ENCODE measurements around the gene PGAM2. TPM values are rescaled to one million over a fixed set of nuclear protein-coding genes. Genes with fewer than 3 reads are reported as not detected.

Gene PGAM2
- total RNA-seq, 4 donors from 2014 or later: 2.3 to 5.0 TPM; not detected in 2

- H3K27me3 ChIP-seq: no peaks in the 10 kb centered on the region
- TF ChIP-seq POLR2A (IDR thresholded peaks at IDR 0.05) (no peak), POLR2AphosphoS5 (IDR thresholded peaks at IDR 0.05) (no peak), EP300 (IDR thresholded peaks at IDR 0.05) (no peak)
- TF ChIP-seq, protein P1, sequence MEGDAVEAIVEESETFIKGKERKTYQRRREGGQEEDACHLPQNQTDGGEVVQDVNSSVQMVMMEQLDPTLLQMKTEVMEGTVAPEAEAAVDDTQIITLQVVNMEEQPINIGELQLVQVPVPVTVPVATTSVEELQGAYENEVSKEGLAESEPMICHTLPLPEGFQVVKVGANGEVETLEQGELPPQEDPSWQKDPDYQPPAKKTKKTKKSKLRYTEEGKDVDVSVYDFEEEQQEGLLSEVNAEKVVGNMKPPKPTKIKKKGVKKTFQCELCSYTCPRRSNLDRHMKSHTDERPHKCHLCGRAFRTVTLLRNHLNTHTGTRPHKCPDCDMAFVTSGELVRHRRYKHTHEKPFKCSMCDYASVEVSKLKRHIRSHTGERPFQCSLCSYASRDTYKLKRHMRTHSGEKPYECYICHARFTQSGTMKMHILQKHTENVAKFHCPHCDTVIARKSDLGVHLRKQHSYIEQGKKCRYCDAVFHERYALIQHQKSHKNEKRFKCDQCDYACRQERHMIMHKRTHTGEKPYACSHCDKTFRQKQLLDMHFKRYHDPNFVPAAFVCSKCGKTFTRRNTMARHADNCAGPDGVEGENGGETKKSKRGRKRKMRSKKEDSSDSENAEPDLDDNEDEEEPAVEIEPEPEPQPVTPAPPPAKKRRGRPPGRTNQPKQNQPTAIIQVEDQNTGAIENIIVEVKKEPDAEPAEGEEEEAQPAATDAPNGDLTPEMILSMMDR (IDR thresholded peaks at IDR 0.05): no peak
- DNase-seq (ENCODE audit: low spot score in 2 of 2): no peak
- H3K4me3 ChIP-seq: no peak overlapping the region
- 87% methylated on average over 21 of the region's 41 CpGs for WGBS
- peaks cover 9% of the 10 kb centered on the region for H3K4me1 ChIP-seq
- peaks cover 90% of the 10 kb centered on the region for H3K36me3 ChIP-seq
- no peak overlapping the region for H3K27ac ChIP-seq
- no peaks in the 10 kb centered on the region for H3K9me3 ChIP-seq
These were observed 47.0 kb upstream of the PGAM2 start for GRCh38 chr7:44112231-44112996.

DNA sequence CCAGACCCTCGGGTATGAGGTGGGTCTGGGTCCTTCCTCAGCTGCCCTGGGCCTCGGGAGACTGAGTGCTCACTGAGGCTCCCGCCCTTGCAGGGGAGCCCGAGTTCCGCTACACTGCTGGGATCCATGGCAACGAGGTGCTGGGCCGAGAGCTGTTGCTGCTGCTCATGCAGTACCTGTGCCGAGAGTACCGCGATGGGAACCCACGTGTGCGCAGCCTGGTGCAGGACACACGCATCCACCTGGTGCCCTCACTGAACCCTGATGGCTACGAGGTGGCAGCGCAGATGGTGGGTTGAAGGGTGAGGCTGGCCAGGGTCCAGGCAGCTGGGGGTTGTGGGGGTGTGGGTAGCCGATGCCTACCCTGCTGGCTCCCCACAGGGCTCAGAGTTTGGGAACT, 46.4 kb upstream of the PGAM2 start:
- Histone ChIP-seq H3K9me3 (no peaks in the 10 kb centered on the region), H3K27ac (no peak overlapping the region), H3K4me1 (peaks cover 16% of the 10 kb centered on the region), H3K4me3 (no peak overlapping the region), H3K27me3 (no peaks in the 10 kb centered on the region), H3K36me3 (peaks cover 85% of the 10 kb centered on the region)
- WGBS: 86% methylated on average over 8 of the region's 16 CpGs
- TF ChIP-seq EP300 (IDR thresholded peaks at IDR 0.05) (no peak), POLR2A (IDR thresholded peaks at IDR 0.05) (no peak), POLR2AphosphoS5 (IDR thresholded peaks at IDR 0.05) (no peak)
- TF ChIP-seq, protein P1 (IDR thresholded peaks at IDR 0.05): no peak
- DNase-seq (ENCODE audit: low spot score in 2 of 2): no peak

DNA sequence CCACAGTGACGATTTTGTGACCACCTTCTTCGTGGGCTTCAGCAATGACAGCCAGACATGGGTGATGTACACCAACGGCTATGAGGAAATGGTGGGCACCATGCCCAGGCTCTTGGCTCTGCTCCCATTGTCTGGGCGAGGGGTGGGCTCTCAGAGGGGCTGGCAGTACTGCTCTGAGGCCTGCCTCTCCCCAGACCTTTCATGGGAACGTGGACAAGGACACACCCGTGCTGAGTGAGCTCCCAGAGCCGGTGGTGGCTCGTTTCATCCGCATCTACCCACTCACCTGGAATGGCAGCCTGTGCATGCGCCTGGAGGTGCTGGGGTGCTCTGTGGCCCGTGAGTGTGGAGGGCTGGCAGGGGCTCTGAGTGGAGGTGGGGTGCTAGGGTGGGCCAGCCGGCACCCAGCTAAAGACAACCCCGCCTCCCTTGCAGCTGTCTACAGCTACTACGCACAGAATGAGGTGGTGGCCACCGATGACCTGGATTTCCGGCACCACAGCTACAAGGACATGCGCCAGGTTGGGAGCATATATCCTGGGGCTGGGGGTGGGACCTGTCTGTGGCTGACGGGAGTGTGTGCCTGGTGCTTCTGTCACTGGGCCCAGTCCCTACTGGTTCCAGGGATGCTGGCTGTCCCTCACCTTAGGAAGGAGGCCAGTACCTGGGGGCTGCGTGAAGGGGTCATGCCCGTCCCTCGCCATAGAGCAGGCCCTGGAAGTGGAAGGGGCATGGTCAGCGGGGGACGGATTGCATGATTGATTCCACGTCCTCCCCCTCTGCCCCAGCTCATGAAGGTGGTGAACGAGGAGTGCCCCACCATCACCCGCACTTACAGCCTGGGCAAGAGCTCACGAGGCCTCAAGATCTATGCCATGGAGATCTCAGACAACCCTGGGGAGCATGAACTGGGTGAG, 45.6 kb upstream of the PGAM2 start:
- Histone ChIP-seq H3K27ac (no peak overlapping the region), H3K4me1 (peaks cover 18% of the 10 kb centered on the region), H3K9me3 (no peaks in the 10 kb centered on the region), H3K36me3 (peaks cover 78% of the 10 kb centered on the region), H3K27me3 (no peaks in the 10 kb centered on the region), H3K4me3 (no peak overlapping the region)
- DNase-seq (ENCODE audit: low spot score in 2 of 2): no peak
- 52% methylated on average over 13 of the region's 27 CpGs for WGBS
- TF ChIP-seq, protein P1 (IDR thresholded peaks at IDR 0.05): no peak
- TF ChIP-seq POLR2A (IDR thresholded peaks at IDR 0.05) (no peak), EP300 (IDR thresholded peaks at IDR 0.05) (no peak), POLR2AphosphoS5 (IDR thresholded peaks at IDR 0.05) (no peak)

DNA sequence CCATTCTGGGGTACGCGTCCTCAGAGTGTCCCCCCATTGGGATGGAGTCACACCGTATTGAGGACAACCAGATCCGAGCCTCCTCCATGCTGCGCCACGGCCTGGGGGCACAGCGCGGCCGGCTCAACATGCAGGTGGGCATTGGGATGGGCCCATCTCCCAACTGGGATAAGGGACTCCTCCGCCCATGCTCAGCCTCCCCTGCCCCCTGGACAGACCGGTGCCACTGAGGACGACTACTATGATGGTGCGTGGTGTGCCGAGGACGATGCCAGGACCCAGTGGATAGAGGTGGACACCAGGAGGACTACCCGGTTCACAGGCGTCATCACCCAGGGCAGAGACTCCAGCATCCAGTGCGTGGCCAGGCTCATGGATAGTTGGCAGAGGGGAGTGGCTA, 44.6 kb upstream of the PGAM2 start:
- Histone ChIP-seq H3K4me1 (peaks cover 18% of the 10 kb centered on the region), H3K27me3 (no peaks in the 10 kb centered on the region), H3K36me3 (peaks cover 68% of the 10 kb centered on the region), H3K4me3 (no peak overlapping the region), H3K27ac (no peak overlapping the region), H3K9me3 (no peaks in the 10 kb centered on the region)
- TF ChIP-seq, protein P1 (IDR thresholded peaks at IDR 0.05): no peak
- no peak for TF ChIP-seq EP300 (IDR thresholded peaks at IDR 0.05)
- DNase-seq (ENCODE audit: low spot score in 2 of 2): no peak
- WGBS: no CpG with 5 or more reads among the region's 18 CpGs

Measured in suprapubic skin (tissue), 4 donors.